ENCODE data around the gene SYPL1. TPM values are rescaled to one million over a fixed set of nuclear protein-coding genes. Genes with fewer than 3 reads are reported as not detected.
A peak's percentile ranks its signal among the peaks of the same experiment; 100 is the strongest.
"Not testable (repeated sequence)": the region's sequence is repeated elsewhere in the genome, so short reads cannot be mapped to it uniquely, and the experiment has no call there.

SYPL1 gene
- total RNA-seq, result 56.7 and 72.2 TPM in 2 replicates

DNA sequence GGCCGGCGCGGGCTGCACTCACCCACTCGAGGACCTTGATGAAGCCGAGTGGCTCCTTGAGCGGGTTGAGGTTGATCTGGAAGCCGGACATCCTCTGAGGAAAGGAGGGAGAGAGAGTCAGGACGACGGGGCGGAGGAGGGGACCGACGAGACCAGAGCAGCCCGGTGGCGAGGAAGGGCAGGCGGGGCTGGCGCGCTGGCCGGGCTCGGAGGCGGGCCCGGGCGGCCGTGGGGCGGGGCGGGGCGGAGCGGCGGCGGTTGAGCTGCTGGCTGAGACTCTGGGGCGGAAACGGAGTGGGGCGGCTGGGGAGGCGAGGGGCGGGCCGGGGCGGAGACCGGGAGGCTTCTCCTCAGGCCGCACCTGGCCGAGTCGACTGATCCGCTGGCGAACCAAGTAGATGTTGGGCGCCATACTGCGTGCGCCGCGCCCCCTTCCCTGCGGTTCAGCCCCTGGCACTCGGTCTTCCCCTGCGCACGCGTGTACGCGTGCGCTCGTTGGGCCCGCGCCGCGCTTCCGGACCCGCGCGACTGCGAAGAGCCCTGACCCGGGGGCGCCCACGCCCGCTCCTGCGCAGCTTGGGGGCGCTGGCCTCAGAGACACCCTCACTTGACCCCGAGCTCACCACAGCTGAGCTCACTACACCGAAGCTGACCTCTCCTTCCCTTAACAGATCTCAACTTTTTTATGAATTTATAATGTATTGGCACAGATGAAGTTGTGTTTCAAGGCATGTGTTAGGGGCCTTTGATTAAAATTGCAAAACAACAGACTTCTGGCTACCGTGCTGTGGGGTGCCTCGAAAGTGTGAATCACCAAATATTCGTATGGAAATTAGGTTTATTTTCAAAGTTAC lies at the start of gene SYPL1:
TSS of gene SYPL1 (minus strand) at position 195 of the 854 bp plus-strand sequence. CDS start at position 91, 104 bp downstream.
- DNase-seq (ENCODE audit: extremely low read depth, low read depth, low spot score), result no peak

DNA sequence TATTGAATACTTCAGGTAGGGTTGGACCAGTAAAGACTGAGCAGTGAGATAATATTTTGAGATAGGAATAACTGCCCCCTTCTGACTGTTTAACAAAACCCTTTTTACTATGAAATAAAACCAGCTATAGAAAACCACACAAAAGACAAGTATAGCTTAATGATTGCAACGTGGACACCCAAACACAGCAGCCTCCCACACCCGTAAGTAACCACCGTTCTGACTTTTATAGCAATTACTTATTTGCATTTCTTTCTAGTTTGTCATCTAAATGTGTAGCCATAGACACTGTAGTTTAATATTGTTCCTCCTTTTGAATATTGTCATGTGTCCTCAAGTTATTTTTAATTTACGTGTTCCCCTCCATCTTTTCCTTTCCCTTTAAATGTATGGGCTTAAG lies 42.9 kb upstream of the SYPL1 start:
- DNase-seq (ENCODE audit: extremely low read depth, low read depth, low spot score), result no peak

DNA sequence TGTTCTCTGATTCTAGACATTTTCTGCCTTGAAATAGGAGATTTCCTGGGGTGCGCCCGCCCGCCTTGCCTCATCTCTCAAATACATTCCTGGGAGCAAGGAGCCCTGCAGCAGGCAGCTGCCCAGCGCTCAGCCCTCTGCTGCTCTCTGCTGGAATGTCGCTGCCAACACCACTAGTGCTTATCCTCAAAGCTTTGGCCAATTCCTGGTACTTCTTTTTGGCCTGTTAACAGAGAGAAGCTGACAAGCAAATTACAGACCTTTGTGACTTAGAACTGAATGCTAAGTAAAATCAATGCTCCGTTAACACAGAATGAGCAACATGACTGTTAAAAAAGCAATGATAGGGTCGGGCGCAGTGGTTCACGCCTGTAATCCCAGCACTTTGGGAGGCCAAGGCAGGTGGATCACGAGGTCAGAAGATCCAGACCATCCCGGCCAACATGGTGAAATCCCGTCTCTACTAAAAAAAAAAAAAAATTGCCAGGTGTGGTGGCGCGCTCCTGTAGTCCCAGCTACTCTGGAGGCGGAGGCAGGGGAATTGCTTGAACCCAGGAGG lies 41.9 kb upstream of the SYPL1 start:
- peak; percentile 25 for DNase-seq (ENCODE audit: extremely low read depth, low read depth, low spot score)

- DNase-seq (ENCODE audit: extremely low read depth, low read depth, low spot score), result no peak
These were observed 40.2 kb upstream of the SYPL1 start for GRCh38 chr7:106152313-106152665.

GRCh38 chr7:106151459-106152312 lies 39.6 kb upstream of the SYPL1 start:
- DNase-seq (ENCODE audit: extremely low read depth, low read depth, low spot score), result no peak

- no peak for DNase-seq (ENCODE audit: extremely low read depth, low read depth, low spot score)
These were observed 31.7 kb upstream of the SYPL1 start for GRCh38 chr7:106143711-106144337.

DNA sequence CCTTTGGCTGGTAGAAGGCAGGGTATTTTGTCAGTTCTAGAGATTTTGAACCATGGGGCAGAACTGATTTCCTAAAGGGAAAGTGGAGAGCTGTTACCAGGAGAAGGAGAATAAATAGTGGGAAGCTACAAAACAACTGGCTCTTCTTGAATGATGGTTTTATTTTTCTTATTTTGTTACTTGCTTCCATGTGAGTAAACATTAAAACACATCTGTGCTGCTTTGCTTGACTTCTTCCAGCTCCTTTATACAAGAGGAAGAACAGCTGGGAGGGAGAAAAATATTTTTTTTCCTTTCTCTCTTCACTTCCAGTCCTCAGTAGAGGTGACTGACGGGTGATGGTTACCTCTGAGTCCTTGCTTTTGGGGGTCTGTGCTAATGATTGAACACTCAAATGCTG lies 30.0 kb upstream of the SYPL1 start:
- DNase-seq (ENCODE audit: extremely low read depth, low read depth, low spot score), result no peak

DNA sequence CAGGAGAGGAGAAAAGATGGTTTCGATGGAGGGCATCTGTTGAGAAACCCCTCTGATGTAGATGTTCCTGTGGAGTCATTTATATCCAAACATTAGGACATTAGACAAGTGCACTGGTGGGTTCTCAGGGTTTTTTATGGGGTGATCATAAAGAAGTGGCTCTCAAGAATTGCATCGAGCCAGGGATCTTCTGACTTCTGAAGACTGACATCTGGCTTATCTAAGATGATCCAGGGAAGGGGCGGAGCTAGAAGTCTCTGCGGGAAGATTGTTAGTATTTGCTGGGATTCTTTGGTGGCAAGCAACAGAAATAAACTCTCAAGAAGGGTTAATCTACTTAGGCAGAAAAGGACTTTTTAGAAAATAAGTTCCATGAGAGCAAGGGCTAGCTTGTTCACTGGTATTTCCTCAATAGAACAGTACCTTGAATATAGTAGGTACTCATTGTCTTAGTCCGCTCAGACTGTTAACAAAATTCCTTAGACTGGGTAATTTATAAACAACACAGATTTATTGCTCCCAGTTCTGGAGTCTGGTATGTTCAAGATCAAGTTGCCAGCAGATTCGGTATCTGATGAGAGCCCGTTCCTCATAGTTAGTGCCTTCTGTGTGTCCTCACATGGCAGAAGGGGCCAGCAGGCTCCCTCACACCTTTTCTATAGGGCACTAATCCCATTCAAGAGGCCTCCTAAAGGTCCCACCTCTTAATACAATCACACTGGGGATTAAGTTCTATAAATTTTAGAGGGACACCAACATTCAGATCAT lies 28.5 kb upstream of the SYPL1 start:
- no peak for DNase-seq (ENCODE audit: extremely low read depth, low read depth, low spot score)

GRCh38 chr7:106139265-106140251 lies 27.4 kb upstream of the SYPL1 start:
- no peak for DNase-seq (ENCODE audit: extremely low read depth, low read depth, low spot score)

DNA sequence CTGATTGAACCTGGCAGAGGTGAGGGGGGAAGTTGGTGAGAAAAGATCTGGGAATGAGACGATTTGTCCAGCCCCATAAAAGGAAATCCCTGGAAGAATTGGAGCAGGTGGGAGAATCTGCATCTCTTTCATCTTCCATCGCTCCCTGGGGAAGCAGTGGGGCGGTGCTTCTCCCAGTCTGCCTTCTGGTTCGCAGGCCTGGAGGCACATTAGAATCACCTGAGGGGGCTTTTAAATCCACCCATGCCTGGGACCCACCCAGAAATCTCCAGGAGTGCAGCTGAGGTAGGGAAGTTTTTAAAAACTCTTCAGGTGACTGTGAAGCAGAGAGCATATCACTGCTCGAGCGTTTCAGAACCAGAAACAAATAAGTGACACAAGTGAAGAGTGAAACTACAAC lies 26.7 kb upstream of the SYPL1 start:
- DNase-seq (ENCODE audit: extremely low read depth, low read depth, low spot score), result no peak

DNA sequence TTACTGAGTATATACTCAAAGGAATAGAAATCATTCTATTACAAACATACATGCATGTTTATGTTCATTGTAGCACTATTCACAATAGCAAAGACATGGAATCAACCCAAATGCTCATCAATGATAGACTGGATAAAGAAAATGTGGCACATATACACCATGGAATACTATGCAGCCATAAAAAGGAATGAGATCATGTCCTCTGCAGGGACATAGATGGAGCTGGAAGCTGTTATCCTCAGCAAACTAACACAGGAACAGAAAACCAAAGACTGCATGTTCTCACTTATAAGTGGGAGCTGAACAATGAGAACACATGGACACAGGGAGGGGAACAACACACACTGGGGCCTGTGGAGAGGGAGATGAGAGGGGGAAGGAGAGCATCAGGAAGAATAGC lies 26.1 kb upstream of the SYPL1 start:
- DNase-seq (ENCODE audit: extremely low read depth, low read depth, low spot score), result not testable (repeated sequence)

DNA sequence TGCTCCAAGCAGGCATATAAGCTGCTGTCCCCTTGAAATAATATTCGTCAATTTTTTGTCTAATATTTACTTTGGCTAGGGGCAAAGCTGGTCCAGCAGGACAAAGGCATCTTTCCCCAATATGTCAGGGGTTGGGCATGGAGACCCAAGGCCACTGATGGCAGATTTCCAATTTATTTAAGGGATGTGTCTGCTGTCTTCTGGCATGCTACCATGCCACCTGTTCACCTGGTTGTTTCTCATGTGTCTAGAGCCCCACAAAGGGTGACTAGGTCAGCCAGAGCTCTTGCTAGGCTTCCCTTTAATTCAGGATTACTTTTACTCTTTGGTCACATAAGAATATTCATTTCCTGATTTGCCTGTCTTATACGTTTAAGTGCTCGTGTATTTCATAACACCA lies 22.1 kb upstream of the SYPL1 start:
- no peak for DNase-seq (ENCODE audit: extremely low read depth, low read depth, low spot score)

GRCh38 chr7:106129291-106129690 lies 17.2 kb upstream of the SYPL1 start:
- DNase-seq (ENCODE audit: extremely low read depth, low read depth, low spot score), result no peak

GRCh38 chr7:106128836-106129235 lies 16.7 kb upstream of the SYPL1 start:
- no peak for DNase-seq (ENCODE audit: extremely low read depth, low read depth, low spot score)

GRCh38 chr7:106127984-106128780 lies 16.1 kb upstream of the SYPL1 start:
- no peak for DNase-seq (ENCODE audit: extremely low read depth, low read depth, low spot score)

DNA sequence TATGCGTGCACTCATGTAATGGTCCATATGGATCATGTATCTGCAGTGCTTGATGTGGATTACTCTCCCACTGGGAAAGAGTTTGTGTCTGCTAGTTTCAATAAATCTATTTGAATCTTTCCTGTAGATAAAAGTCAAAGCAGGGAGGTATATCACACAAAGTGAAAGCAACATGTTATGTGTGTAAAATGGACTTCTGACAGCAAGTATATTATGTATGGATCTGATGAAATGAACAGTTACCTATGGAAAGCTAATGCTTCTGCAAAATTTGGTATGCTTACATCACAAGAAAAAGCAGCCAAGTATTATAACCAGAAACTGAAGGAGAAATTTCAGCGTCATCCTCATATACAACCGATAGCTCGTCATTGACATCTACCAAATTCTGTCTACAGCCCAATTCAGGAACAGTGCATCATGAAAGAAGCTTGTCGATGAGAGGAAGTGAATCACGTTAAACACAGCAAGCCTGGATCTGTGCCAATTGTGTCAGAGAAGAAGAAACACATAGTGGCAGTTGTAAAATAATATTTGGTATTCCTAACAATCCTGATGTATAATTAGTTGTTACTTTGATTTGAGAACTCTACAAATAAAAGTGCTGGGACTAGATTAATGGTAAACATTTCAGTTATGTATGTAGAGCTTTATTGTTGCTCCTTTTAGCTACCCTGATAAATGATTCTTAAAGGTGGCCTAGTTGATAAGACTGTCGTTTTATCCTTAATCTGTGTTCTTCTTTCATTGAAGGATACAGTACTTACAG lies 14.2 kb upstream of the SYPL1 start:
- DNase-seq (ENCODE audit: extremely low read depth, low read depth, low spot score), result no peak

- no peak for DNase-seq (ENCODE audit: extremely low read depth, low read depth, low spot score)
These were observed 13.3 kb upstream of the SYPL1 start for GRCh38 chr7:106125417-106125816.

- DNase-seq (ENCODE audit: extremely low read depth, low read depth, low spot score), result no peak
These were observed 12.1 kb upstream of the SYPL1 start for GRCh38 chr7:106124186-106124585.
